ENCODE measurements around the gene ANO1. TPM values are rescaled to one million over a fixed set of nuclear protein-coding genes. Genes with fewer than 3 reads are reported as not detected.

Gene ANO1
- total RNA-seq, 3 donors from 2014 or later (not counting 1 experiment from before 2014, with no cell fraction given): not detected

Other genes starting within 250 kb of the ANO1 start
- 1 to 10 TPM; 7.8 to 9.2 (median 9.0) TPM for gene FADD, start 125.0 kb downstream of the ANO1 start, total RNA-seq
- 10 to 100 TPM; 42.1 to 75.4 (median 51.7) TPM for gene PPFIA1, start 192.4 kb downstream of the ANO1 start, total RNA-seq